Superior temporal gyrus (tissue), 1 donor: ENCODE measurements around the gene ZNF8.
A peak's percentile ranks its signal among the peaks of the same experiment; 100 is the strongest.
"Not testable (repeated sequence)": the region's sequence is repeated elsewhere in the genome, so short reads cannot be mapped to it uniquely, and the experiment has no call there.

Source experiments
- DNase-seq: peaks from one replicate; pipeline ENCODE4 v3.0.0-alpha.2; 2016; ENCODE audit errors: extremely low spot score

ZNF8 gene

GRCh38 chr19:58278541-58279041 lies at the start of gene ZNF8:
Gene ZNF8, plus strand, starts transcription at chr19:58278955. Its CDS starts 127 bp downstream, at chr19:58279082.
- DNase-seq = peak; percentile 99

GRCh38 chr19:58229255-58229639 lies 49.5 kb upstream of the ZNF8 start:
- DNase-seq = no peak

- no peak for DNase-seq
Measured at GRCh38 chr19:58237324-58237723, 41.4 kb upstream of the ZNF8 start.

- DNase-seq = no peak
Measured at GRCh38 chr19:58243351-58243750, 35.4 kb upstream of the ZNF8 start.

- no peak for DNase-seq
Measured at GRCh38 chr19:58248886-58249285, 29.9 kb upstream of the ZNF8 start.

- no peak for DNase-seq
Measured at GRCh38 chr19:58252102-58252685, 26.6 kb upstream of the ZNF8 start.

- not testable (repeated sequence) for DNase-seq
Measured at GRCh38 chr19:58258259-58258658, 20.5 kb upstream of the ZNF8 start.

GRCh38 chr19:58261600-58261967 lies 17.2 kb upstream of the ZNF8 start:
- DNase-seq = no peak

GRCh38 chr19:58261968-58262921 lies 16.5 kb upstream of the ZNF8 start:
- DNase-seq = no peak

GRCh38 chr19:58262922-58263296 lies 15.8 kb upstream of the ZNF8 start:
- no peak for DNase-seq

GRCh38 chr19:58265100-58265499 lies 13.7 kb upstream of the ZNF8 start:
- no peak for DNase-seq

- DNase-seq = no peak
Measured at GRCh38 chr19:58268344-58268743, 10.4 kb upstream of the ZNF8 start.

- DNase-seq = peak; percentile 67
Measured at GRCh38 chr19:58274771-58275201, 4.0 kb upstream of the ZNF8 start.

GRCh38 chr19:58275564-58275963 lies 3.2 kb upstream of the ZNF8 start:
- no peak for DNase-seq

GRCh38 chr19:58277197-58277596 lies 1.6 kb upstream of the ZNF8 start:
- DNase-seq = no peak

GRCh38 chr19:58277748-58278540 lies 811 bp upstream of the ZNF8 start:
- DNase-seq = no peak

- peak; percentile 52 for DNase-seq
Measured at GRCh38 chr19:58279042-58279924, 528 bp downstream of the ZNF8 start.

- no peak for DNase-seq
Measured at GRCh38 chr19:58279925-58280316, 1.2 kb downstream of the ZNF8 start.

GRCh38 chr19:58284199-58284598 lies 5.4 kb downstream of the ZNF8 start:
- peak; percentile 16 for DNase-seq

- DNase-seq = no peak
Measured at GRCh38 chr19:58291943-58292342, 13.2 kb downstream of the ZNF8 start.

GRCh38 chr19:58294743-58295374 lies 16.1 kb downstream of the ZNF8 start:
- no peak for DNase-seq
